HEK293T (cell line): Measurements from ENCODE around the gene JARID2.

ENCODE experiments used
- ARNT ChIP-seq: fragments of 450-650 bp; IDR thresholded peaks from 2 replicates; pipeline ENCODE4 v1.6.1; 2017; ENCODE audit warnings: mild to moderate bottlenecking
- CTBP1 ChIP-seq: fragments of 450-650 bp; IDR thresholded peaks from 2 replicates; pipeline ENCODE4 v1.6.1; 2016; ENCODE audit warnings: borderline replicate concordance
- ELF4 ChIP-seq: fragments of 450-650 bp; IDR thresholded peaks from 2 replicates; pipeline ENCODE4 v1.6.1; 2017; ENCODE audit warnings: antibody characterized with exemption
- HDGF ChIP-seq: fragments of 450-650 bp; IDR thresholded peaks from 2 replicates; pipeline ENCODE4 v1.6.1; 2017; ENCODE audit warnings: antibody characterized with exemption, borderline replicate concordance
- LEF1 ChIP-seq: fragments of 450-650 bp; IDR thresholded peaks from 2 replicates; pipeline ENCODE4 v1.6.1; 2017; ENCODE audit warnings: mild to moderate bottlenecking, borderline replicate concordance
- NFRKB ChIP-seq: fragments of 450-650 bp; IDR thresholded peaks from 2 replicates; pipeline ENCODE4 v1.6.1; 2016; ENCODE audit warnings: mild to moderate bottlenecking, moderate library complexity
- PKNOX1 ChIP-seq: fragments of 450-650 bp; IDR thresholded peaks from 2 replicates; pipeline ENCODE4 v1.6.1; 2016
- SP1 ChIP-seq: fragments of 450-650 bp; IDR thresholded peaks from 2 replicates; pipeline ENCODE4 v1.6.1; 2017
- SUZ12 ChIP-seq: fragments of 450-650 bp; IDR thresholded peaks from 2 replicates; pipeline ENCODE4 v1.6.1; 2016; ENCODE audit warnings: mild to moderate bottlenecking
- TARDBP ChIP-seq: fragments of 450-650 bp; IDR thresholded peaks from 2 replicates; pipeline ENCODE4 v1.6.1; 2016

GRCh38 chr6:15551798-15552197 lies 305.9 kb downstream of the JARID2 start:
- TF ChIP-seq LEF1 (no peak), CTBP1 (no peak), SUZ12 (no peak), HDGF (no peak), ARNT (no peak), PKNOX1 (no peak), TARDBP (no peak), SP1 (no peak), NFRKB (no peak), ELF4 (no peak)
